ENCODE results near the gene PCOLCE2.

- no peak for TF ChIP-seq CTCF (IDR thresholded peaks at IDR 0.05 in 8 of 11, conservative IDR thresholded peaks at IDR 0.05 in 3 of 11)
- TF ChIP-seq POLR2A (IDR thresholded peaks at IDR 0.05), result no peak
- no peak for TF ChIP-seq POLR2AphosphoS5 (IDR thresholded peaks at IDR 0.05)
Measured at GRCh38 chr3:142794508-142794907, 94.4 kb downstream of the PCOLCE2 start.

Data from spleen (tissue), 7 donors.